Chondrocyte (in vitro differentiated cells): ENCODE data around the gene CCDC78. TPM values are rescaled to one million over a fixed set of nuclear protein-coding genes. Genes with fewer than 3 reads are reported as not detected.
A peak's percentile ranks its signal among the peaks of the same experiment; 100 is the strongest.

Source experiments
- DNase-seq: peaks from one replicate; pipeline ENCODE4 v3.0.0; 2021; ENCODE audit warnings: mixed read lengths, low spot score
- H3K27ac Mint-ChIP-seq: one replicate; pipeline ENCODE4 v1.8.0; 2021; ENCODE audit warnings: mild to moderate bottlenecking, moderate library complexity, mixed read lengths; ENCODE audit not compliant: unreplicated experiment
- H3K27me3 Mint-ChIP-seq: 2 replicates; pipeline ENCODE4 v1.8.0; 2021; ENCODE audit warnings: low read depth, mixed read lengths
- H3K36me3 Mint-ChIP-seq: 2 replicates; pipeline ENCODE4 v1.8.0; 2021; ENCODE audit warnings: low read depth, mixed read lengths
- H3K4me1 Mint-ChIP-seq: 2 replicates; pipeline ENCODE4 v1.8.0; 2021; ENCODE audit warnings: low read depth, mild to moderate bottlenecking, mixed read lengths
- H3K4me3 Mint-ChIP-seq: one replicate; pipeline ENCODE4 v1.8.0; 2021; ENCODE audit warnings: mild to moderate bottlenecking, moderate library complexity, mixed read lengths; ENCODE audit not compliant: unreplicated experiment
- H3K9me3 Mint-ChIP-seq: 2 replicates; pipeline ENCODE4 v1.8.0; 2021; ENCODE audit warnings: low read depth, mixed read lengths
- CTCF ChIP-seq: fragments of 200-600 bp; sonication (generic); IDR thresholded peaks from 2 replicates; pipeline ENCODE4 v1.5.0; 2021; ENCODE audit warnings: antibody characterized with exemption, mild to moderate bottlenecking, moderate library complexity
- total RNA-seq: library from RNA; stranded (reverse); gene quantifications from 3 replicates; pipeline ENCODE4 v1.2.1, GENCODE V29; 2021

The CCDC78 gene
- total RNA-seq, 1 donor from 2014 or later: 3.9 TPM

GRCh38 chr16:751152-752006 lies 25.1 kb upstream of the CCDC78 start:
- no peaks in the 10 kb centered on the region for H3K36me3 Mint-ChIP-seq
- no peak for TF ChIP-seq CTCF
- peaks cover 9% of the 10 kb centered on the region for H3K27me3 Mint-ChIP-seq
- H3K4me3 Mint-ChIP-seq: no peak overlapping the region
- H3K27ac Mint-ChIP-seq: no peak overlapping the region
- peaks cover 8% of the 10 kb centered on the region for H3K4me1 Mint-ChIP-seq
- DNase-seq: no peak
- peaks cover 2% of the 10 kb centered on the region for H3K9me3 Mint-ChIP-seq

DNA sequence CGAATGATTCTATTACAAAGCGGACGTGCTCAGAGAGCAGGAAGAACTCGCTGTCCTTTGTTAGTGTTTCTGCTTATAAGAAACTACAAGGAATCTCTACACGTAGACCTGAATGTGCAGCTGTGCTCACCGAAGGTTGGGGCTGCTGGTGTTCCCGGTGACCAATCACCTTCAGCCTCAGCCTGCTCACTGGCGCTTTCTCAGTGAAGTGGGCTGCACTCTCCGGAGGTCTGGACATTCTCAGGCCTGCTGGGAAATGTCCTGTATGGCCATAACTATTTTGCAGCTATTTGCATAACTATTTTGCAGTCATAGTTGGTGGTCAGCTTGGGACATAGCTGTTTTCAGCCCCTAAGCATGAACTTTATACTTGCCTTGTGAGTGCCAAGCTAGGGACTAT lies 24.2 kb upstream of the CCDC78 start:
- Mint-ChIP-seq H3K27me3 (peaks cover 9% of the 10 kb centered on the region), H3K4me1 (peaks cover 8% of the 10 kb centered on the region), H3K27ac (no peak overlapping the region), H3K9me3 (no peaks in the 10 kb centered on the region), H3K4me3 (no peak overlapping the region), H3K36me3 (no peaks in the 10 kb centered on the region)
- TF ChIP-seq CTCF: no peak
- no peak for DNase-seq

DNA sequence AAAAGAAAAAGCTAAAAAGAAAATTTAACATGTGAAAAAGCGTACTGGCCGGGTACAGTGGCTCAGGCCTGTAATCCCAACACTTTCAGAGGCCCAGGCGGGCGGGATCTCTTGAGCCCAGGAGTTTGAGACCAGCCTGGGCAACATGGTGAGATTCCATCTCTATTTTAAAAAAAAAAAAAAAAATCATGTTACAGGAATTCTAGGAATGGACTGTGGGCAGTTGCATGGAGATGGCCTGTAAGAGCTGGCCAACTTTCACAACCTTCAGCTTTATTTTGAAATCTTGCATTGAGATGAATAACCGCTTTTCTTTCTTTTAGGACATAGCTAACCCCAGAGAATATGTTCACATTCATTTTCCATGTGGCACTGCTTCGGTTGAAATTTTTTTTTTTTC lies 22.8 kb upstream of the CCDC78 start:
- Mint-ChIP-seq H3K9me3 (no peaks in the 10 kb centered on the region), H3K36me3 (no peaks in the 10 kb centered on the region), H3K4me1 (peaks cover 8% of the 10 kb centered on the region), H3K4me3 (no peak overlapping the region), H3K27ac (peak overlapping the region; percentile 91), H3K27me3 (peaks cover 9% of the 10 kb centered on the region)
- no peak for TF ChIP-seq CTCF
- no peak for DNase-seq

- H3K36me3 Mint-ChIP-seq: no peaks in the 10 kb centered on the region
- H3K9me3 Mint-ChIP-seq: no peaks in the 10 kb centered on the region
- H3K4me1 Mint-ChIP-seq: peaks cover 8% of the 10 kb centered on the region
- H3K27ac Mint-ChIP-seq: no peak overlapping the region
- no peak for TF ChIP-seq CTCF
- no peak overlapping the region for H3K4me3 Mint-ChIP-seq
- H3K27me3 Mint-ChIP-seq: peaks cover 9% of the 10 kb centered on the region
- DNase-seq: peak; percentile 82
Measured at GRCh38 chr16:747978-748746, 21.9 kb upstream of the CCDC78 start.

GRCh38 chr16:746637-747036 lies 20.4 kb upstream of the CCDC78 start:
- Mint-ChIP-seq H3K36me3 (no peaks in the 10 kb centered on the region), H3K4me3 (no peak overlapping the region), H3K27me3 (peaks cover 5% of the 10 kb centered on the region), H3K27ac (no peak overlapping the region), H3K4me1 (peaks cover 8% of the 10 kb centered on the region), H3K9me3 (no peaks in the 10 kb centered on the region)
- no peak for TF ChIP-seq CTCF
- peak; percentile 75 for DNase-seq
